NB4 (cell line): ENCODE results near the gene MTHFSD.

ENCODE experiments used
- DNase-seq: peaks from one replicate; pipeline ENCODE4 v3.0.0; 2010; ENCODE audit warnings: low read depth
- H3K4me3 ChIP-seq: one replicate; pipeline ENCODE4 v1.5.1; 2011; ENCODE audit warnings: mild to moderate bottlenecking, low read depth, low read length, moderate library complexity
- MAX ChIP-seq: IDR thresholded peaks from 2 replicates; pipeline ENCODE4 v1.6.1; 2011; ENCODE audit warnings: low read depth, low read length
- MYC ChIP-seq: IDR thresholded peaks from 2 replicates; pipeline ENCODE4 v1.6.1; 2011; ENCODE audit warnings: low read depth, low read length
- POLR2A ChIP-seq: IDR thresholded peaks from 2 replicates; pipeline ENCODE4 v1.6.1; 2011; ENCODE audit warnings: mild to moderate bottlenecking; ENCODE audit not compliant: insufficient read length; ENCODE audit errors: extremely low read depth
- TF ChIP-seq, protein P1 (sequence below): IDR thresholded peaks from one replicate; pipeline ENCODE4 v1.5.1; 2012; ENCODE audit warnings: low read depth, low read length

The MTHFSD gene

DNA sequence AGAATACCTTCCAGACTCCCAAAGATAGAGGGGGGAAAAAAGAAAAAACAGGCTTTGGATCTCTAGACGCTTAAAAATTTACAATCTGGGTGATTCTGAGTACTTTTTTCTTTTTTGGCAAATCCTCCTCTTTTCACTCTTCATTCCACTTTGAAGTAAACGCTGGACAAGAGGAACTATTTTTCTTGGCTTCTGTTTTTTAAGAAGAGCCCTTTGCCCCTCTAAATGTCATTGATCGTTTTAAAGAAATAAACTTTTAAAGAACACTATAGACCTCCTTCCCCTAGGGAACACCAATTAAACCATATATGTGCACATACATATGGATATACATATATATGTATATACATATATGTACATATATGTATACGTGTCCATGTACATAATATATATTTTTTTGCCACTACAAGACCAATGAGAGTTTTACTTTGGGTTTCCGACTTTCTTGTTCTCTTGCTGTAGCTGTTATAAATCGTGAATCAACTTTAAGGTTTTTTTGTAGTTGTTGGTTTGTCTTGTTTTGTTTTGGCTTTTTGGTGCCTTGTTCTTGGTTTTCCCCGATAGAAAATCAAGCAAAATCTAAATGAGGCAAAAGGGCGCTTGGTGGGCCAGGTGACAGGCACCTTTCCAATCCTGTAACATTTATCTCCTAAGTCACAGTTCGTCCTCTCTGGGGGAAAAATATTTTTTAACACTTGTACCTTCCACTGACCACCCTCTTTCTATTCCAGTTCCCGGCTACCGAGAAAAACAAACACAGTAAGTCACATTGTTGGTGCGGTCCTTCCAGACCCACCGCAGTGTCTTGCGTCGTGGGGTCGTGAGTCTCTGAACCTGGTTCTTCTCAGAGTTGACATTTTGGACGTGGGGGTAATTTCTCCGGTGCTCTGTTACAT, 40.3 kb downstream of the MTHFSD start:
- TF ChIP-seq, protein P1, sequence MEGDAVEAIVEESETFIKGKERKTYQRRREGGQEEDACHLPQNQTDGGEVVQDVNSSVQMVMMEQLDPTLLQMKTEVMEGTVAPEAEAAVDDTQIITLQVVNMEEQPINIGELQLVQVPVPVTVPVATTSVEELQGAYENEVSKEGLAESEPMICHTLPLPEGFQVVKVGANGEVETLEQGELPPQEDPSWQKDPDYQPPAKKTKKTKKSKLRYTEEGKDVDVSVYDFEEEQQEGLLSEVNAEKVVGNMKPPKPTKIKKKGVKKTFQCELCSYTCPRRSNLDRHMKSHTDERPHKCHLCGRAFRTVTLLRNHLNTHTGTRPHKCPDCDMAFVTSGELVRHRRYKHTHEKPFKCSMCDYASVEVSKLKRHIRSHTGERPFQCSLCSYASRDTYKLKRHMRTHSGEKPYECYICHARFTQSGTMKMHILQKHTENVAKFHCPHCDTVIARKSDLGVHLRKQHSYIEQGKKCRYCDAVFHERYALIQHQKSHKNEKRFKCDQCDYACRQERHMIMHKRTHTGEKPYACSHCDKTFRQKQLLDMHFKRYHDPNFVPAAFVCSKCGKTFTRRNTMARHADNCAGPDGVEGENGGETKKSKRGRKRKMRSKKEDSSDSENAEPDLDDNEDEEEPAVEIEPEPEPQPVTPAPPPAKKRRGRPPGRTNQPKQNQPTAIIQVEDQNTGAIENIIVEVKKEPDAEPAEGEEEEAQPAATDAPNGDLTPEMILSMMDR, result no peak
- TF ChIP-seq POLR2A, result no peak
- TF ChIP-seq MAX, result no peak
- TF ChIP-seq MYC, result no peak
- H3K4me3 ChIP-seq, result no peak overlapping the region

GRCh38 chr16:86513471-86514277, 41.4 kb downstream of the MTHFSD start:
- DNase-seq, result no peak
- no peak for TF ChIP-seq POLR2A
- no peak for TF ChIP-seq MAX
- TF ChIP-seq, protein P1, result no peak
- no peak for TF ChIP-seq MYC
- no peak overlapping the region for H3K4me3 ChIP-seq

More for the DNA sequence above, 40.3 kb downstream of the MTHFSD start:
- no peak for DNase-seq

- DNase-seq, result no peak
- no peak overlapping the region for H3K4me3 ChIP-seq
These were observed 42.1 kb downstream of the MTHFSD start for GRCh38 chr16:86512860-86513470.

GRCh38 chr16:86512301-86512859, 42.7 kb downstream of the MTHFSD start:
- TF ChIP-seq MAX, result no peak
- TF ChIP-seq MYC, result no peak
- TF ChIP-seq, protein P1, result no peak
- no peak for TF ChIP-seq POLR2A
- DNase-seq, result no peak
- no peak overlapping the region for H3K4me3 ChIP-seq

More at GRCh38 chr16:86512860-86513470, 42.1 kb downstream of the MTHFSD start:
- no peak for TF ChIP-seq MAX
- no peak for TF ChIP-seq POLR2A
- TF ChIP-seq, protein P1, result no peak
- no peak for TF ChIP-seq MYC

- H3K4me3 ChIP-seq, result no peak overlapping the region
- DNase-seq, result no peak
- TF ChIP-seq MYC (no peak), POLR2A (no peak), MAX (no peak)
- TF ChIP-seq, protein P1, result no peak
These were observed 43.5 kb downstream of the MTHFSD start for GRCh38 chr16:86511317-86512161.
